ENCODE data around the gene PRXL2A. TPM values are rescaled to one million over a fixed set of nuclear protein-coding genes. Genes with fewer than 3 reads are reported as not detected.

Gene PRXL2A
- total RNA-seq, 1 donor from 2014 or later = 52.9 TPM

DNA sequence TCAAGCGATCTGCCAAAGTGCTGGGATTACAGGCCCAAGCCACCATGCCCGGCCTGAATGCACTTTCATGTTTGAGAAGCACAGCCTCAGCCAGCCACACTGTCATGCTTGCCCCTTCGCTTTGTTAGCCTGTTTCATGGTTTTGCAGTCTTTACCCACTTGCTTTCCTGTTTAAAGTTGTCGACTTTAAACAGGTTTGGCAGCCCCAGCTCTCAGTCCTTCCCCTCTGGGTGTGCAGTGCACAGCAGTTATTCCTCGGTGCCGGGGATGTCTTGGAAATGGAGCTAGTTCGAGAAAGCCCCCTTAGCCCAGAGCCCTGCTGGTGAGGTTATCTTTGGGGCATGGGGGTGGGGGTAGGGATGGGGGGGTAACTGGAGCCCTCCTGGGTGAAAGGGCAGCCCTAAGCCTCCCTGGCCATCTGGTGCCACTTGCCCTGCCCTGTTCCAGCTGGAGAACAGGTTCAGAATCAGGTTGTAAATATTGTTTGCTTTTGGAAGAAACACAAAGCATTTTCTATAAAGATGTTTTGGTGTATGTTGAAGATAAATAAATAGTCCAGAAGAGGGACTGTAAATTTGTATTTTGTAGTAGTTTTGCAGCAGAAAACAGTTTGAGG, 60.6 kb downstream of the PRXL2A start:
- H3K9me3 ChIP-seq = no peaks in the 10 kb centered on the region
- peaks cover 100% of the 10 kb centered on the region for H3K4me1 ChIP-seq
- peak overlapping the region; percentile 98 for H3K27ac ChIP-seq
- DNase-seq = no peak
- TF ChIP-seq, protein P1, sequence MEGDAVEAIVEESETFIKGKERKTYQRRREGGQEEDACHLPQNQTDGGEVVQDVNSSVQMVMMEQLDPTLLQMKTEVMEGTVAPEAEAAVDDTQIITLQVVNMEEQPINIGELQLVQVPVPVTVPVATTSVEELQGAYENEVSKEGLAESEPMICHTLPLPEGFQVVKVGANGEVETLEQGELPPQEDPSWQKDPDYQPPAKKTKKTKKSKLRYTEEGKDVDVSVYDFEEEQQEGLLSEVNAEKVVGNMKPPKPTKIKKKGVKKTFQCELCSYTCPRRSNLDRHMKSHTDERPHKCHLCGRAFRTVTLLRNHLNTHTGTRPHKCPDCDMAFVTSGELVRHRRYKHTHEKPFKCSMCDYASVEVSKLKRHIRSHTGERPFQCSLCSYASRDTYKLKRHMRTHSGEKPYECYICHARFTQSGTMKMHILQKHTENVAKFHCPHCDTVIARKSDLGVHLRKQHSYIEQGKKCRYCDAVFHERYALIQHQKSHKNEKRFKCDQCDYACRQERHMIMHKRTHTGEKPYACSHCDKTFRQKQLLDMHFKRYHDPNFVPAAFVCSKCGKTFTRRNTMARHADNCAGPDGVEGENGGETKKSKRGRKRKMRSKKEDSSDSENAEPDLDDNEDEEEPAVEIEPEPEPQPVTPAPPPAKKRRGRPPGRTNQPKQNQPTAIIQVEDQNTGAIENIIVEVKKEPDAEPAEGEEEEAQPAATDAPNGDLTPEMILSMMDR (IDR thresholded peaks at IDR 0.05) = no peak
- intact Hi-C loops (cut with DNase I) = no loop called here
- H3K36me3 ChIP-seq = peaks cover 35% of the 10 kb centered on the region
- H3K27me3 ChIP-seq = no peaks in the 10 kb centered on the region
- peak overlapping the region; percentile 6 for H3K4me3 ChIP-seq
- no peak for ATAC-seq

DNA sequence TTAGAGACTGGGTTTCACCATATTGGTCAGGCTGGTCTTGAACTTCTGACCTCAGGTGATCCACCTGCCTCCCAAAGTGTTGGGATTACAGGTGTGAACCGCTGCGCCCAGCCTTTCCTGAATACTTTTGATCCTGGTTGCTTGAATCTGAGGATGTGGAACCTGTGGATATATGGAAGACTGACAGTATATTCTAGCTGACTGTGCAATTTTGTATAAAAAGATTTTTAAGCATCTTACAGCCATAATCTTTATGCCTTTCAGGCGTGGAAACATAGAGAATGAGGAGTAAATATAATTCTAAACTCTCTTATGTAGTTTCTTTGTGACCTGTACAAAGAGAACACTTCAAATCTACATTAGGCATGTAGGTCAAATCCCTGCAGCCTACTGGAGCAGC, 61.9 kb downstream of the PRXL2A start:
- H3K36me3 ChIP-seq = peaks cover 35% of the 10 kb centered on the region
- no peak overlapping the region for H3K4me3 ChIP-seq
- intact Hi-C loops (cut with DNase I) = no loop called here
- peak overlapping the region; percentile 58 for H3K27ac ChIP-seq
- no peaks in the 10 kb centered on the region for H3K9me3 ChIP-seq
- TF ChIP-seq, protein P1 (IDR thresholded peaks at IDR 0.05) = no peak
- DNase-seq = no peak
- peaks cover 100% of the 10 kb centered on the region for H3K4me1 ChIP-seq
- no peaks in the 10 kb centered on the region for H3K27me3 ChIP-seq
- no peak for ATAC-seq

DNA sequence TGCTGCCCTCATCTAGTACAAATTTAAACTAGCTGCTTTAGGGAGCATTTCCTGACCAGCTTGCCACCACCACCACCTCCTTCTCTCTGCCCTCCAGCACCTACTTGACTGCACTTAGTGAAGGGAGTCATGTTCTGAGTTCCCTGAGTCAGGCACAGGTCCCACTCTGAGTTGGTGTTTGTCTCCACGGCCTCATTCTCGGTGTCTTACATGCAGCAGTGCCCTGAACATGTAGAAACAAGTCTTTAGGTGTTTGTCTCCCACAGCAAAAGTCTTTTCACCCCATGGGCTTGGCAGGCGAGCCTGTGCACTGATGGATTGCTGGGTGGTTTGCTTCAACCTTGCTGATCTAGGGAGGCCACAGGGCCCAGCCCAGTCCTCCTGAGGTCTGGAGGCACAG, 62.6 kb downstream of the PRXL2A start:
- intact Hi-C loops (cut with DNase I) = no loop called here
- H3K4me1 ChIP-seq = peaks cover 93% of the 10 kb centered on the region
- H3K9me3 ChIP-seq = no peaks in the 10 kb centered on the region
- ATAC-seq = no peak
- H3K27me3 ChIP-seq = no peaks in the 10 kb centered on the region
- H3K36me3 ChIP-seq = peaks cover 35% of the 10 kb centered on the region
- no peak for DNase-seq
- H3K4me3 ChIP-seq = no peak overlapping the region
- peak overlapping the region; percentile 58 for H3K27ac ChIP-seq
- TF ChIP-seq, protein P1 (IDR thresholded peaks at IDR 0.05) = no peak

DNA sequence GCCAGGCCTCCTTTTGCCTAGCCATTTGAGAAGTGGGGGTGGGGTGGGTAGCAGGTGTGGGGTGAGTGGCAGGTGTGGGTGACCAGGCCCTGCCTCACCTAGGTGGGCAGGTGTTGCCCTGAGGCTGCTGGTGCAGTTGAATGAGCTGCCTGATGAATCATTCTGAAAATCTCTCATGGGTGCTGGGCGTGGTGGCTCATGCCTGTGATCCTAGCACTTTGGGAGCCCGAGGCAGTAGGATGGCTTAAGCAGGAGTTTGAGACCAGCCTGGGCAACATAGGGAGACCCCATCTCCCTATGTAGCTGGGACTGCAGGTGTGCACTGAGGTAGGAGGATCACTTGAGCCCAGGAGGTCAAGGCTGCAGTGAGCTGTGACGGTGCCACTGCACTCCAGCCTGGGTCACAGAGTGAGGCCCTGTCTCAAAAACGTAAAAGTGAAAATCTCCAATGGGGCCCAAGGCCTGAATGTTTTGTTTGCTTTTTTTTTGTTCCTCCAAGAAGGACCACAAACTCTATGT, 63.4 kb downstream of the PRXL2A start:
- intact Hi-C loops (cut with DNase I) = no loop called here
- no peaks in the 10 kb centered on the region for H3K9me3 ChIP-seq
- peak overlapping the region; percentile 70 for H3K27ac ChIP-seq
- H3K4me3 ChIP-seq = no peak overlapping the region
- ATAC-seq (peak; percentile 6), DNase-seq (no peak)
- TF ChIP-seq, protein P1 (IDR thresholded peaks at IDR 0.05) = no peak
- peaks cover 35% of the 10 kb centered on the region for H3K36me3 ChIP-seq
- H3K27me3 ChIP-seq = no peaks in the 10 kb centered on the region
- H3K4me1 ChIP-seq = peaks cover 92% of the 10 kb centered on the region

DNA sequence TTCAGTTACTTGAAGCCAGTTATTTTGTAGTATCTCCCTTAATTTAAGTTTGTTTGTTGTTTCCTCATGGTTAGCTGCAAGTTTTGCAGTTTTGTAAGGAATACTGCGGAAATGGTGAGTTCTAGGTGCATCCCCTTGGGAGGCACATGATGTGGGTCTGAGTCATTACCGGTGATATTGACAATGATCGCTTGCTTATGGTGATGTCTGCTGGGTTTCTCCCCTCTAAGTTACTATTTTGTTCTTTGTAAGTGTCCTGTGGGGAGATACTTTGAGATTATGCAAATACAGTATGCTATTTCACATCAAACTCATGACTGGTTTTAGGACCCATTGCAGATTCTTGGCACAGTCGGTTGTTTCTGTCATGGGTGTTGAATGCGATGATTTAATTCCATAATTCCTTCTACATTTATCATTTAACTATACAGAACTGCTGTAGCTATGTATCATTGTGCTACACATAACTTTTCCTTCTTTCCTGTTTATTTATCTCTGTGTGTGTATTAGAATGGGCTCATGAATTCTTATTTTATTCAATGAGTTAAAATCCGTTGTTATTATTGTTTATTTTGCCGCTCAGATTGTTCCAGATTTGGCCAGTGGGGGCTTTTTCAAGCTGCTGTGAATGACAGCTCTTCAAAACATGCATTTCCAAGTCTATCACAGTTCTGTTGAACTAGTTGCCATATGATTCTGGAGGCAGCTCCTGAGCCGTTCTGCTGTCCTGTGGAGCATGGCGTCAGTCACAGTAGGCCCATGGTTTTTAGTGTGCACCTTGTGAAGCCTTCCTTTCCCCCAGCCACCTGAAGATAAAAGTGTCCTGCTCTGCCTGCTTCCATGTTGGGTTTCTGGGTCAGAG, 64.1 kb downstream of the PRXL2A start:
- no peaks in the 10 kb centered on the region for H3K9me3 ChIP-seq
- peaks cover 92% of the 10 kb centered on the region for H3K4me1 ChIP-seq
- intact Hi-C loops (cut with DNase I) = no loop called here
- no peaks in the 10 kb centered on the region for H3K27me3 ChIP-seq
- peak; percentile 31 for DNase-seq
- peak overlapping the region; percentile 70 for H3K27ac ChIP-seq
- TF ChIP-seq, protein P1 (IDR thresholded peaks at IDR 0.05) = no peak
- peak; percentile 16 for ATAC-seq
- peaks cover 35% of the 10 kb centered on the region for H3K36me3 ChIP-seq
- no peak overlapping the region for H3K4me3 ChIP-seq
